WTC11 (cell line): ENCODE results near the gene STX5. TPM values are rescaled to one million over a fixed set of nuclear protein-coding genes. Genes with fewer than 3 reads are reported as not detected.

Experiments used
- ATF2 ChIP-seq: sonication (generic); formaldehyde crosslinking; IDR thresholded peaks from 2 replicates; pipeline ENCODE4 v1.8.1; 2022; ENCODE audit warnings: low read depth, missing genetic modification reagents, borderline replicate concordance
- CREM ChIP-seq: sonication (generic); formaldehyde crosslinking; IDR thresholded peaks from 2 replicates; pipeline ENCODE4 v1.8.1; 2022; ENCODE audit warnings: mild to moderate bottlenecking, missing genetic modification reagents, moderate library complexity
- E2F5 ChIP-seq: sonication (generic); formaldehyde crosslinking; IDR thresholded peaks from 2 replicates; pipeline ENCODE4 v1.8.1; 2022; ENCODE audit warnings: mild to moderate bottlenecking, moderate library complexity, missing genetic modification reagents
- EMX1 ChIP-seq: fragments of 250-450 bp; sonication (Bioruptor Pico); IDR thresholded peaks from 2 replicates; pipeline ENCODE4 v1.8.0; 2021; ENCODE audit warnings: mild to moderate bottlenecking
- ESRRA ChIP-seq: sonication (generic); formaldehyde crosslinking; IDR thresholded peaks from 2 replicates; pipeline ENCODE4 v1.8.1; 2022; ENCODE audit warnings: mild to moderate bottlenecking, missing genetic modification reagents, borderline replicate concordance
- FOXP1 ChIP-seq: sonication (generic); formaldehyde crosslinking; IDR thresholded peaks from 2 replicates; pipeline ENCODE4 v1.8.0; 2022; ENCODE audit warnings: missing genetic modification reagents, mild to moderate bottlenecking, moderate library complexity, borderline replicate concordance
- GRHL2 ChIP-seq: fragments of 250-450 bp; sonication (Bioruptor Pico); IDR thresholded peaks from 2 replicates; pipeline ENCODE4 v1.8.0; 2022; ENCODE audit warnings: mild to moderate bottlenecking, moderate library complexity; ENCODE audit not compliant: insufficient replicate concordance, severe bottlenecking
- IRF2 ChIP-seq: sonication (generic); formaldehyde crosslinking; IDR thresholded peaks from 2 replicates; pipeline ENCODE4 v1.8.0; 2022; ENCODE audit warnings: low read depth, missing genetic modification reagents, borderline replicate concordance
- JAZF1 ChIP-seq: fragments of 250-450 bp; sonication (Bioruptor Pico); IDR thresholded peaks from 2 replicates; pipeline ENCODE4 v1.9.0; 2021; ENCODE audit warnings: moderate library complexity, mild to moderate bottlenecking, inconsistent platforms
- JUN ChIP-seq: sonication (generic); formaldehyde crosslinking; IDR thresholded peaks from 2 replicates; pipeline ENCODE4 v1.8.0; 2023; ENCODE audit warnings: mild to moderate bottlenecking, missing genetic modification reagents
- KAT7 ChIP-seq: sonication (generic); formaldehyde crosslinking; IDR thresholded peaks from 2 replicates; pipeline ENCODE4 v1.8.1; 2023; ENCODE audit warnings: missing genetic modification reagents, mild to moderate bottlenecking, borderline replicate concordance
- NFATC4 ChIP-seq: fragments of 250-450 bp; sonication (Bioruptor Pico); IDR thresholded peaks from 2 replicates; pipeline ENCODE4 v1.9.0; 2021; ENCODE audit warnings: mild to moderate bottlenecking
- NFYB ChIP-seq: sonication (generic); formaldehyde crosslinking; conservative IDR thresholded peaks from 2 replicates; pipeline ENCODE4 v1.8.0; 2022; ENCODE audit warnings: low read depth, missing genetic modification reagents
- PRDM15 ChIP-seq: sonication (generic); formaldehyde crosslinking; IDR thresholded peaks from 2 replicates; pipeline ENCODE4 v1.8.0; 2022; ENCODE audit warnings: missing genetic modification reagents
- SMAD3 ChIP-seq: sonication (generic); formaldehyde crosslinking; IDR thresholded peaks from 2 replicates; pipeline ENCODE4 v1.8.0; 2022; ENCODE audit warnings: missing genetic modification reagents, mild to moderate bottlenecking, borderline replicate concordance
- SOX15 ChIP-seq: fragments of 250-450 bp; sonication (Bioruptor Pico); IDR thresholded peaks from 2 replicates; pipeline ENCODE4 v1.9.0; 2021; ENCODE audit warnings: mild to moderate bottlenecking
- USF1 ChIP-seq: sonication (generic); formaldehyde crosslinking; IDR thresholded peaks from 2 replicates; pipeline ENCODE4 v1.8.0; 2022; ENCODE audit warnings: mild to moderate bottlenecking, missing genetic modification reagents
- ZNF121 ChIP-seq: sonication (generic); formaldehyde crosslinking; IDR thresholded peaks from 2 replicates; pipeline ENCODE4 v1.8.0; 2023; ENCODE audit warnings: missing genetic modification reagents
- ZNF317 ChIP-seq: sonication (generic); formaldehyde crosslinking; IDR thresholded peaks from 2 replicates; pipeline ENCODE4 v1.8.1; 2023; ENCODE audit warnings: low read depth, mild to moderate bottlenecking, moderate library complexity, missing genetic modification reagents, borderline replicate concordance
- ZNF416 ChIP-seq: fragments of 250-450 bp; sonication (Bioruptor Pico); IDR thresholded peaks from 2 replicates; pipeline ENCODE4 v1.9.0; 2021; ENCODE audit warnings: mild to moderate bottlenecking, inconsistent platforms
- total RNA-seq: library from RNA; stranded (reverse); gene quantifications from 3 replicates; pipeline ENCODE4 v1.2.3, GENCODE V29; 2021
- TF ChIP-seq, protein P1 (sequence below): sonication (generic); formaldehyde crosslinking; IDR thresholded peaks from 2 replicates; pipeline ENCODE4 v1.8.1; 2023; ENCODE audit warnings: mild to moderate bottlenecking, missing genetic modification reagents
- TF ChIP-seq, protein P2 (sequence below): fragments of 250-450 bp; sonication (Bioruptor Pico); IDR thresholded peaks from 2 replicates; pipeline ENCODE4 v1.9.0; 2021; ENCODE audit warnings: mild to moderate bottlenecking
- TF ChIP-seq, protein P3 (sequence below): fragments of 250-450 bp; sonication (Bioruptor Pico); conservative IDR thresholded peaks from 2 replicates; pipeline ENCODE4 v1.9.0; 2021; ENCODE audit warnings: mild to moderate bottlenecking

Gene STX5
- total RNA-seq, 1 experiment from 2014 or later: 30.2 TPM

GRCh38 chr11:62880803-62881578 lies 49.1 kb upstream of the STX5 start, which contains the start of gene SLC3A2 (continued):
- TF ChIP-seq GRHL2 (CRISPR knock-in tag): no peak
- TF ChIP-seq, protein P1, sequence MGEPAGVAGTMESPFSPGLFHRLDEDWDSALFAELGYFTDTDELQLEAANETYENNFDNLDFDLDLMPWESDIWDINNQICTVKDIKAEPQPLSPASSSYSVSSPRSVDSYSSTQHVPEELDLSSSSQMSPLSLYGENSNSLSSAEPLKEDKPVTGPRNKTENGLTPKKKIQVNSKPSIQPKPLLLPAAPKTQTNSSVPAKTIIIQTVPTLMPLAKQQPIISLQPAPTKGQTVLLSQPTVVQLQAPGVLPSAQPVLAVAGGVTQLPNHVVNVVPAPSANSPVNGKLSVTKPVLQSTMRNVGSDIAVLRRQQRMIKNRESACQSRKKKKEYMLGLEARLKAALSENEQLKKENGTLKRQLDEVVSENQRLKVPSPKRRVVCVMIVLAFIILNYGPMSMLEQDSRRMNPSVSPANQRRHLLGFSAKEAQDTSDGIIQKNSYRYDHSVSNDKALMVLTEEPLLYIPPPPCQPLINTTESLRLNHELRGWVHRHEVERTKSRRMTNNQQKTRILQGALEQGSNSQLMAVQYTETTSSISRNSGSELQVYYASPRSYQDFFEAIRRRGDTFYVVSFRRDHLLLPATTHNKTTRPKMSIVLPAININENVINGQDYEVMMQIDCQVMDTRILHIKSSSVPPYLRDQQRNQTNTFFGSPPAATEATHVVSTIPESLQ: no peak
- no peak for TF ChIP-seq JAZF1
- peak; percentile 72; the same call in 1 of the 2 replicates for TF ChIP-seq KAT7
- 0 out of 2 replicates have a peak, but pooled peaks have one; percentile 25 for TF ChIP-seq NFYB
- no peak for TF ChIP-seq ZNF121
- peak; percentile 87; the same call in 1 of the 2 replicates for TF ChIP-seq ZNF416 (CRISPR knock-in tag)
- TF ChIP-seq FOXP1 (CRISPR knock-in tag): peak; percentile 87
- no peak for TF ChIP-seq ZNF317 (CRISPR knock-in tag)
- TF ChIP-seq, protein P2, sequence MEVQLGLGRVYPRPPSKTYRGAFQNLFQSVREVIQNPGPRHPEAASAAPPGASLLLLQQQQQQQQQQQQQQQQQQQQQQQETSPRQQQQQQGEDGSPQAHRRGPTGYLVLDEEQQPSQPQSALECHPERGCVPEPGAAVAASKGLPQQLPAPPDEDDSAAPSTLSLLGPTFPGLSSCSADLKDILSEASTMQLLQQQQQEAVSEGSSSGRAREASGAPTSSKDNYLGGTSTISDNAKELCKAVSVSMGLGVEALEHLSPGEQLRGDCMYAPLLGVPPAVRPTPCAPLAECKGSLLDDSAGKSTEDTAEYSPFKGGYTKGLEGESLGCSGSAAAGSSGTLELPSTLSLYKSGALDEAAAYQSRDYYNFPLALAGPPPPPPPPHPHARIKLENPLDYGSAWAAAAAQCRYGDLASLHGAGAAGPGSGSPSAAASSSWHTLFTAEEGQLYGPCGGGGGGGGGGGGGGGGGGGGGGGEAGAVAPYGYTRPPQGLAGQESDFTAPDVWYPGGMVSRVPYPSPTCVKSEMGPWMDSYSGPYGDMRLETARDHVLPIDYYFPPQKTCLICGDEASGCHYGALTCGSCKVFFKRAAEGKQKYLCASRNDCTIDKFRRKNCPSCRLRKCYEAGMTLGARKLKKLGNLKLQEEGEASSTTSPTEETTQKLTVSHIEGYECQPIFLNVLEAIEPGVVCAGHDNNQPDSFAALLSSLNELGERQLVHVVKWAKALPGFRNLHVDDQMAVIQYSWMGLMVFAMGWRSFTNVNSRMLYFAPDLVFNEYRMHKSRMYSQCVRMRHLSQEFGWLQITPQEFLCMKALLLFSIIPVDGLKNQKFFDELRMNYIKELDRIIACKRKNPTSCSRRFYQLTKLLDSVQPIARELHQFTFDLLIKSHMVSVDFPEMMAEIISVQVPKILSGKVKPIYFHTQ: 0 out of 2 replicates have a peak, but pooled peaks have one; percentile 23
- no peak for TF ChIP-seq IRF2 (CRISPR knock-in tag)
- no peak for TF ChIP-seq ATF2 (CRISPR knock-in tag)
- TF ChIP-seq SMAD3: peak; percentile 82; the same call in 1 of the 2 replicates
- TF ChIP-seq EMX1 (CRISPR knock-in tag): peak; percentile 76; the same call in 1 of the 2 replicates
- peak; percentile 42; the same call in 1 of the 2 replicates for TF ChIP-seq PRDM15 (CRISPR knock-in tag)
- TF ChIP-seq NFATC4 (CRISPR knock-in tag): 0 out of 2 replicates have a peak, but pooled peaks have one; percentile 66
- peak; percentile 55; the same call in 1 of the 2 replicates for TF ChIP-seq USF1 (CRISPR knock-in tag)
- TF ChIP-seq SOX15 (CRISPR knock-in tag): no peak
- TF ChIP-seq ESRRA (CRISPR knock-in tag): no peak
- TF ChIP-seq, protein P3, sequence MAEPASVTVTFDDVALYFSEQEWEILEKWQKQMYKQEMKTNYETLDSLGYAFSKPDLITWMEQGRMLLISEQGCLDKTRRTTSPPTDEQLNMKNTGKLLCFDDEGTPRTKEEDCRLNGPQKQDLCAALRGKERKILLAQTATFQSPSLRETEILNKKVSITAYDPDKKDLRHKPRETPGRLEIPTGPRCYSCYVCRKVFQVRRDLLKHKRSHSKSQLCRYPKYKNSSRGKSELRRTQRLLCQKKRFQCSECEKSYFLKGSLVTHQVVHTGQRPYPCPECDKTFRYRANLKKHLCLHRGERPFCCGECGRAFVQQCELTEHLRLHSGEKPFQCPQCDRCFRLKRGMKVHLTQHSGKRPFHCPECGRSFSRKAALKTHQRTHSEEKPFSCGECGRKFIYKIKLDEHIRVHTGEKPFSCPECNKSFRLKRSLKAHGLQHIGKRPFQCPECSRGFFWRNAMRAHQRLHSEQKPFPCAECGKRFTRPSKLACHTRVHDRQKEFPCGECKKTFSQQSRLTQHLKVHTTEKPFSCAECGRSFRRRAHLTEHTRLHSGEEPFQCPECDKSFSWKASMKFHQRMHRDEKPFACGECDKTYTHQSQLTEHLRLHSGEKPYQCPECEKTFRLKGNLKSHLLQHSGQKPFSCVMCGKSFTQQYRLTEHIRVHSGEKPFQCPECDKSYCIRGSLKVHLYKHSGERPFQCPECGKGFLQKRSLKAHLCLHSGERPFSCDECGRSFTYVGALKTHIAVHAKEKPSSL (CRISPR knock-in tag): no peak
- TF ChIP-seq E2F5: peak; percentile 35
- TF ChIP-seq JUN (CRISPR knock-in tag): 0 out of 2 replicates have a peak, but pooled peaks have one; percentile 89
- peak; percentile 65 for TF ChIP-seq CREM (CRISPR knock-in tag)
